GM18873 (cell line): ENCODE measurements around the gene RIPPLY1.

Experiments used
- ATAC-seq: cut with Tn5 transposase; IDR thresholded peaks from one replicate; pipeline ENCODE4 v1.9.1; 2021; ENCODE audit warnings: mild to moderate bottlenecking, moderate library complexity, moderate number of reproducible peaks; ENCODE audit not compliant: unreplicated experiment, low FRiP score

The RIPPLY1 gene, protein sequence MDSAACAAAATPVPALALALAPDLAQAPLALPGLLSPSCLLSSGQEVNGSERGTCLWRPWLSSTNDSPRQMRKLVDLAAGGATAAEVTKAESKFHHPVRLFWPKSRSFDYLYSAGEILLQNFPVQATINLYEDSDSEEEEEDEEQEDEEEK

DNA sequence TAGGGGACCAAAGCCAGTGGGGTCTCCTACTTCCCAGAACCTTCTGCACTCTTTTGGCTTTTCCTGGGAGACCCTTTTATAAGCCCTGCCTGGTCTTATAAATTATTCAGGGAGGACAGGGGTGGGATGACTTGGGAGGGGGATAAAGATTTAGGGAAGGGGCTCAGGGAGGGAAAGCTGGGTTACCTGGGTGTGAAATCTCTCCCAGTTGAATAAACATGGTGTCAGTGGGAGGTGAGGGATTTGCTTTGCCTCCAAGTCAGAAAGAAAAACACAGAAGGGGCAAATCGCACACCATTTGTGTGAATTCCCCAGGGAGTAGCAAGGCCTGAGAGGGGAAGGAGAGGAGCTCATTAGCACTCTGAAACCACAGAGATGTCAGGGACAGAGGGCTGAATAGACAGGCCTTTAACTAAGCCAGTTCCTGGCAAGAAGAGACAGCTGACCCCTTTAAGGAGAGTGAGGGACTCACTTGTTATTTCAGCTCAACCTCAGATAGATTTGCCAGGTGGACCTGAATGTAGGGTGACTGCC is at the start of gene RIPPLY1:
Gene RIPPLY1 (minus strand): TSS at position 51 of the 534 bp plus-strand sequence. CDS start 54 bp downstream, outside the sequence.
- no peak for ATAC-seq

DNA sequence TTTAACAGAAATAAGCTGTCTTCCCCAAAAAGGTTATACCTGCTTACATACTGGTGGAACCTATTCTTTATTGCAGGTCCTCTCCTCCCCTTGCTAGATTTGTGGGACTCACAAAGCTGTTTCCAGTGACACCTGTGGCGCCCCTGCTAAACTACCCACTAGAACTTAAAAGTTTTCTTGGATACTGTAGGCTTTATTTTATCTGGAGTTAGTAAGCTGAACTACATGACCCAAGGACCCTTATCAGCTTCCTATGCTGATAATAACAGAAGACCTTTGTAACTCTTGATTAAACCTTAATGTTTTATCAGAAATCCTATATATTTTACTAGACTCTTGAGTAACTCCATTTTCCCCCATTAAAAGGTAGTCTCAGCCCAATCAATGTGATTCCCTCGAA is 49.4 kb upstream of the RIPPLY1 start:
- ATAC-seq, result no peak

DNA sequence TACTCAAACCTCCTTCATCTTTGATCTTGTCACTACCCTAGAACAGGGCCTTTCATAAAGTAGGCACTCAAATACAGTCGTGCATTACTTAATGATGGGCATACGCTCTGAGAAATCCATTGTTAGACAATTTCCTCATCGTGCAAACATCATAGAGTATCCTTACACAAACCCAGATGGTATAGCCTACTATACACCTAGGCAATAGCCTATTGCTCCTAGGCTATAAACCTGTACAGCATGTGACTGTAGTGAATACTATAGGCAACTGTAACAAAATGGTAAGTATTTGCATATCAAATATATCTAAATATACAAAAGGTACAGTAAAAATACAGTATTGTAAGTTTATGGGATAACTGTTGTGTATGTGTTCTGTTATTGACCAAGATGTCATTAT is 48.9 kb upstream of the RIPPLY1 start:
- no peak for ATAC-seq

DNA sequence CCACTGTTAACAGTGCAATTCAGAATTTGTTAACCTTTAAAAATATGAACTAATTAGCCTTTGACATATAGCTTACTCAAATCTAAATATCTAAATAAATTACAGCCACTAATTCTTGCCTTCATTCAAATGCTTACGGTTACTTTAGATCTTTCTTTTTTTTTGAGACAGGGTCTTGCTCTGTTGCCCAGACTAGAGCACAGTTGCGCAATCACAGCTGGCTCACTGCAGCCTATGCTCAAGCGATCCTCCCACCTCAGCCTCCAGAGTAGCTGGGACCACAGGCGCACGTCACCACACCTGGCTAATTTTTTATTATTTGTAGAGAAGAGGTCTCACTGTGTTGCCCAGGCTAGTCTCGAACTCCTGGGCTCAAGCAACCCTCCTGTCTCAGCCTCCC is 48.1 kb upstream of the RIPPLY1 start:
- ATAC-seq, result no peak

DNA sequence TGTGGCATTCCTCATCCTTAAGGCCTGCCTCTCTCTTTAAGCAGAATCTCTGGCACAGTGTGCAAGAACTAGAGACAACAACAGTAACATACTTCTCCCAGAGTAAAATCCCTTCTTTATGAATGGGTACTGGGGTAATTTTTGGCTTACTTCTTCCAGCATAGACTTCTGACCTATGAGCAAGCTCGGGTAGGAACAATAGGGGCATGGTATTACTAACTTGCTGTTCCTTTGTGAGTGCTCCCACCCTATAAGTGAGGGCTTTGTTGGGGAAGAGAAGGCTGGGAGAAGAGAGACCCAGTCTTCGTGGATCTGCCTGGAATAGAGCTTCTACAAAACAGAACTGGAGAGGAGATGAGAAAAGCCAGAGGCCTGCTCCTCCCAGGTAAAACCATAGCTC is 47.2 kb upstream of the RIPPLY1 start:
- ATAC-seq, result no peak

DNA sequence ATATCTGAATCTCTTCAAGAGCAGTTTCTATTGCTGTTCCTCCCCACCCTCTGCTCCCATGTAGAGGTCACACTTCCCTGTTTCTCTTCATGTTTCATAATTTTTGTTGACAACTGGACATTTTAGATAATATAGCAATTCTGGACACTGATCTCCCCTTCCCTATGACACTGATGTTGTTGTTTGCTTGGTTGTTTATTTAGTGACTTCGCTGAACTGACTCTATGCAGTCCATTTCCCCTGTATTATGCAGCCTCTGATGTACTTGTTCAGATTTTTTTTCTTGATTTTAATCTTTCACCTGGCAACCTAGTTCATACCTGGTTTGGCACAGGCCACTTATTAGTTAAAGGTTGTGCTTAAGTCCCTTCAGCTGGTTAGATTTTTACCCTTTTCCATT is 46.2 kb upstream of the RIPPLY1 start:
- ATAC-seq, result no peak

DNA sequence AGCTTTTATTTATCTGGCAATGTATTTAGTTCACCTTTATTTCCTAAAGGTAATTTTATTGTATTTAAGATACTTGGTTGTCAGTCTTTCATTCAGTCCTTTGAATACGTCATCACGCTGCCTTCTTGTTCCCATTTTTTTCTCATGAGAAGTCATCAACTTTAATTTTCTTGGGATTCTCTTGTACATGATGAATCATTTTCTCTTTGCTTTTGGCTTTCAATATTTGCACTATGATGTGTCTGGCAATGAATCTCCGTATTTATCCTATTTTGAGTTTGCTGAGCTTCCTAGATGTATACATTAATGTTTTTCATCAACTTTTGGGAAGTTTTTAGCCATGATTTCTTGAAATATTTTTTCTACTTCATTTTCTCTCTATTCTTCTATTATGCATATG is 45.5 kb upstream of the RIPPLY1 start:
- ATAC-seq, result no peak

DNA sequence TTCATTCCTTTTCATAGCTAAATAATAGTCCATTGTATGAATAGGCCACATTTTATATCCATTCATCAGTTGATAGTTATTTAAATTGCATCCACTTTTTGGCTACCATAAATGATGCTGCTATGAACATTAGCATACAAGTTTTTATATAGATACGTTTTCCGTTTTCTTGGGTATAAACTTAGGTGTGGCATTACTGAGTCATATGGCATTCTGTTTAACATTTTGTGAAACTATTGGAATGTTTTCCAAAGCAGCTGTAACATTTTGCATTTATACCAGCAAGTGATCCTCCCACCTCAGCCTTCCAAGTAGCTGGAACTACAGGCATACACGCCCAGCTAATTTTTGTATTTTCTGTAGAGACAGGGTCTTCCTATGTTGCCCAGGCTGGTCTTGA is 43.3 kb upstream of the RIPPLY1 start:
- ATAC-seq, result no peak

DNA sequence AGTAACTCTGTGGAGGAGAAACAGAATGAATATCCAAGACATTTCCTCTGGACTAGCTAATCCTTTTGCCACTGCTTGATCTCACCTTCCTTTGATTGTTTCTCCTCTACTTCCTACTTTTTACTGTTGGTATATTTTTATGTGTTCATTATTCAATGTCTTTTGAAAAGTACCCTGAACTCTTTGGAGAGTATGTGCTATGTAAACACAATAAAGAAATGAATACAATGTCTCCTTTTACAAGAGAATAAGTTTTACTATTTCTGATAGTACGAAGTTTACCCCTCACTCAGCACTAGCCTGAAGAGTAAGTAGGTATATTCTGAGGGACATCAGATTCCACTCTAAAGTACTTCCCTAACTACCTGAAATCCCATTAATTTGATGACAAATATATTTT is 36.9 kb upstream of the RIPPLY1 start:
- no peak for ATAC-seq

DNA sequence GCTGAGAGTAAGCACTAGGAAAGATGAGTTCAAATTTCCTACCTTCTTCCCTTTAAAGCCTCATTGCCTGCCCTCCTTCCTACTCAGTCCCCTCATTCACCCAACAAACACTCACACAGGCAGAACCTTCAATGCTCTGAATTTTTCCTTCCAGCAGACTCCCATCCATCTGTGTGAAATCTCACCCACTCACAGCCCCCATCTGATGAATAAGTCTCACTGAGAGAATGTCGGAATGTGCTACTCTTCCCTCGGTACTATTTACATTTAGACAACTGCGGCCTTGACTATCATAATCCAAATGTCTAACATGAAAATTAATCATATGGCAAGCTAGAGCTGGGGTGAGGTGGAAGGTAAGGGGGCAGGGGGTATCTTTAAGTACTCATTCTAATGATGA is 36.4 kb upstream of the RIPPLY1 start:
- ATAC-seq, result no peak

DNA sequence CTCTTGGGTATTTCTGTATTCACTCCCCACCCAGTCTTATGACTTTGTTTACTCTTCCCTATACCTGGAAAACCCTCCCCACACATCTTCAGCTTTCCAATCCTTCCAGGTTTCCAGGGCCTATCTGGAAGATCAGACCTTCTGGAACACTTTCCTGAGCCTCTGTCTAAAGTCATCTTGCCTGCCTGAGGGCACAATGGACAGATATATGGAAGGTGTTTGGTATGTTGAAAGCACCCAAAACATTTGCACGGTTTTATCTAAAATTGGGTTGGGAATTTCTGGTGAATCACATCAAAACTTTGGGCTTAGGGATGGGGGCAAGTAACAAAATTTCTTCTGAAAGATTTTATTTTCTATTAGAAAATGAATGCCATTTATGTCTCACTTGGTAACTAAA is 33.1 kb upstream of the RIPPLY1 start:
- ATAC-seq, result no peak

DNA sequence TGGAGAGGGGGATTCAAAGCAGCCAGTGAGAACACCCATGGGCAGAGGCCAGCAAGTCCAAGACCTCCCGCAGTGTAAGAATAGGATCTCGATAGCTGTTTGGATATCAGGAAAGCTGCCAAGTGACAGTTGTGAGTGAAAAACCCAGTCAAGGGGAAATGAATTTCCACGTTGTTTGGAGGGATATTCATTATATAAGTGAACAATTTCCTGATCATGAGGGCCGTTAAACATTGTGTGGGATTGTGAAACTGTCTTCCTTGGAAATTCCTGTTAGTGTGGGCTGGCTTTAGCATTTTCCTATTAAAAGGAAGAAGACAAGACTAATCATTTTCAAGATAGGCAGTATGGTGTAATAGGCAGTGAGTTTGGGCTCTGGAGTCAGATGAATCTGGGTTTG is 32.0 kb upstream of the RIPPLY1 start:
- no peak for ATAC-seq

DNA sequence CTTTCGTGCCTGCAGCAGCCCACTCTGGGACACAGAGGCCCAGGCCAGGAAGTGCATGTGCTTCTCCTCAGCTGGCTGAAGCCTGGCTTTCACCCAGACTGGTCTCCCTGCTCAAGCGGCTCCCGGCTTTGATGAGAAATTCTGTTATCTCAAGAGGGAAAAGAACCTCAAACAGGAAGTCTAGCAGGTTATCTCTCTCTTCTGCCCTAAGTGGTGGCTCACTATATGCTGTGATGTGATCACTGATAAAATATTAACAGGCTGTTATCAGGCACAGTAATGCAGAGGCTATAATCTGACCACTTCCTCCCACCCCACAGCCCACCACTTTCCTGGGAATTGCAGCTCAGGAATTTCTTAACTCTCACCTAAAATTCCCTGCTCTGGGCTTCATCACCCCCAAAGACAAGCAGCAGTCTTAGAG is 30.4 kb upstream of the RIPPLY1 start:
- no peak for ATAC-seq

DNA sequence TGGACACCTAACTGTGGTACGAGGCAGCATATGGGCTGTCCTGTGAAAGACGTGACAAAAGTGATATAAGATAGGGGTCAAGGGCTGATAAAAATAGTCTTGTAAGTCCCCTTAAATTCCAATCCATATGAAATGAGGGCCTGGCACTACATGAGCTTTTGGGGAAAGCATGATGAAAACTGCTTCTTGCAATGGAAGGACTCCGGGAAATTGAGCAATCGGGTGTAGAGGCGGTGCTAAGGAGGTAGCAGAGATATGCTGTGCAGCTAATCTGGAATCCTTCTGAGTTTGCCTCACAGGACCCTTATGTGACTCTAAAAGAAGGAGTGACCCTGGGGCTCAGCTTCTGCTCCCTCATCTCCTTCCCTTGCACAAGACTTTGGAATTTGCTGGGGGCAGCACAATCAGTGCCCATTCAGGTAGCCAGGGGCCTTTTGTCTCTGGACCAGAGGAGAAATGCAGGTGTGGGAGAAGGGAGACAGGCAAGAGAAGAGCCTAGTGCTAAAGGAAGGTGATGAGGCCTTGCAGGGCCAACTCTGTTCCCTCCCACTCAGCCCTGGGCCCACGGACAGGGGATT is 29.9 kb upstream of the RIPPLY1 start:
- no peak for ATAC-seq

DNA sequence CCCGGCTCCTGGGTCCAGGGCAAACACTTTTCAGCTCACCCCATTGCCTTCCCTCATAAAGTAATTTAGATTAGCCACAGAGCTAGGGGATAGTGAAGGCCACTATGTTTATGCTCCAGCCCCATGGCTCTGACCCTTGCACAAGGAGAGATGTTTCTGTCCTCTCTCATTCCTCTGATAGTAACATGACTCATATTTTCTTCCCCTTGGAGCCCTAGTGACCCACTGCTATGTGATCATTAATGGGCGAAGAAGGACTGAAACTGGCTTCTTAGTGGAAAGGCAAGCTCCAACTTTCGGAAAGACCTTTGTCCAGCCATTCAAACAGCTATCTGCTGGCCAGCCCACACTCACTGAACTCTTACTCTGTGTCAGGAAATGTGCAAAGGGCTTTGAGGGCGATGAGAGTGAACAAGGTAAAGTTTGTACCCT is 29.4 kb upstream of the RIPPLY1 start:
- ATAC-seq, result no peak

DNA sequence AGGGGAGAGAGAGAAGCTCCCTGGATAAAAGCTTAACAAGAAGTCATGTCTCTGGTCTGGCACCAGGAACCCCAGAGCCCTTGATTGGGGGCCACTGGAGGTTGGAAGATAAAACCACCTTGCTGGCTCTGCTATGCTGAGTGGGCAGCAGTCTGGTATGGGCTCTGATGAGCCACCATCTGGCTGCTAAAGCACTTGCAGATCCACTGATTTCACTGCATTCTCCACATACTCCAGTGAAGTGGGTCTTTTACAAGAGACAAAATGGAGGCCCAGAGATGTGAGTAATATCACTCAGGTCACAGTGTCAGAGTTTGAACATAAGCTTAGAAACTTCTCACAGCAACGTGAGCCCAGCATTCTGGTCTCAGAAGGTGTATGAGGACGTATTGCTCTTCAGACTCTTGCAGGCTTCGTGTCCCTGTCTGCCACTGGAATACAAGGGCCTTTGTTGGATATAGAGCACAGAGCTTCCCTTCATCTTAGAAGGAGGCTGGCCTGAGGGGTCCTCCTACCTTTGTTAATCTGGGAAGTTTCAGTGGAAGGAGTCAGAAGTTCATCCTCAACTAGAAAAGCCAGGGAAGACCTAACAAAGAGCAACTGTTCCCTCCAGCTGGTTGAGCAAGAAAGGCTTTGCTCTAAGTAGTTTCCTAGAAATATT is 28.8 kb upstream of the RIPPLY1 start:
- no peak for ATAC-seq

DNA sequence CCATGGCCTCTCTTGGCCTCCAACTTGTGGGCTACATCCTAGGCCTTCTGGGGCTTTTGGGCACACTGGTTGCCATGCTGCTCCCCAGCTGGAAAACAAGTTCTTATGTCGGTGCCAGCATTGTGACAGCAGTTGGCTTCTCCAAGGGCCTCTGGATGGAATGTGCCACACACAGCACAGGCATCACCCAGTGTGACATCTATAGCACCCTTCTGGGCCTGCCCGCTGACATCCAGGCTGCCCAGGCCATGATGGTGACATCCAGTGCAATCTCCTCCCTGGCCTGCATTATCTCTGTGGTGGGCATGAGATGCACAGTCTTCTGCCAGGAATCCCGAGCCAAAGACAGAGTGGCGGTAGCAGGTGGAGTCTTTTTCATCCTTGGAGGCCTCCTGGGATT is 25.1 kb upstream of the RIPPLY1 start:
- no peak for ATAC-seq

DNA sequence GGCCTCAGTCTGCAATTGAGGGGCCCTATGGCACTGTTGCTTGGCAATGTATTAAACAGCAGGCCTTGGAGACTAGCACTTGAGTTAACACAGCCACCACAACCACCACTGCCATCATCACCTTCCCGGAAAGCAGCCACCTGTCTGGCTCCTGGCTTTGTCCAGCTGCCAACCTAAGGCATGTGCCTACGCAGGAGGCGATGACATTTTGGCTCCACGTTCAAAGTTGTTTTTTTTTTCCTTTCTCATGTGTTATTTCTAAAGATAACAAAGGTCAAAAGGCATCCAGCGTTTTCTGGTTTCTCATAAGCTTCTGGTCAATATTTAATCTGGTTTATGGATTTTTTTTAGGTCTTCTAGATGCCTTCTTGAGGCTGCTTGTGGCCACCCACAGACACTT is 24.6 kb upstream of the RIPPLY1 start:
- ATAC-seq, result no peak

DNA sequence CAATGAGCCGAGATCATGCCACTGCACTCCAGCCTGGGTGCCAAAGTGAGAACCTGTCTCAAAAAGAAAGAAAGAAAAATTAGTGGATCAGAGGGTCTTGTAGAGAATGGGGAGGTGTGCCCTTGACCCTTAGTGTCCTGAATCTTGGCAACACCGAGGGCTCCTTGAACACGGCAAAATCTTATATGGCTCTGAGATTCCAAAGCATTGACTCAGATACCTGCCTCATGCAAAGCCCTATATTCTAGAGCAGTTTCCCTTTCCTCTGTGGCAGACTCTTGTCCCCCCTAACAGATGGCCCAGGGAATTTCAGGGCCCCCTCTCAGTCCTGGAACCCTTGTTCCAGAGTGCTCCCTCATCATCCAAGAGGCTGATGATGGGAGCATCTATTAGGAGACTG is 23.9 kb upstream of the RIPPLY1 start:
- no peak for ATAC-seq

DNA sequence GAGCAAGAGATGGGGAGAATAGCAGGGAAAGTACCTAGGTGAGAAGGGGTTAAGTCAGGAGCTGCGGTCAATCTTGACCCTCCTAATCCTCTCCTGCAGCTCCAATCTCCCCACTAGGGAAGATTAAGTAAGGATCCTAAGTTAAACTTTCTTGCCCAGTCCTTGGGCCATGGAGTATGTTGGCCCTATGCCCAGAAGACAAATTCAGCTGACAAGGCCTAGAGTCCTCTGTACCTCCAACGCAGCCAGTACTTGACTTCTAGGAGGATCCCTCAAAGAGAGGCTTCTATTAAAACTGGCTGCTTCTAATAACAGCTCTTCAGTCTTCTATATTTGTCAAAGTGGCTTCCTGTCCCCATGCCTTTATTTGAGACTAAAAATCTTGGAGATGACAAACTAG is 18.5 kb upstream of the RIPPLY1 start:
- ATAC-seq, result no peak

DNA sequence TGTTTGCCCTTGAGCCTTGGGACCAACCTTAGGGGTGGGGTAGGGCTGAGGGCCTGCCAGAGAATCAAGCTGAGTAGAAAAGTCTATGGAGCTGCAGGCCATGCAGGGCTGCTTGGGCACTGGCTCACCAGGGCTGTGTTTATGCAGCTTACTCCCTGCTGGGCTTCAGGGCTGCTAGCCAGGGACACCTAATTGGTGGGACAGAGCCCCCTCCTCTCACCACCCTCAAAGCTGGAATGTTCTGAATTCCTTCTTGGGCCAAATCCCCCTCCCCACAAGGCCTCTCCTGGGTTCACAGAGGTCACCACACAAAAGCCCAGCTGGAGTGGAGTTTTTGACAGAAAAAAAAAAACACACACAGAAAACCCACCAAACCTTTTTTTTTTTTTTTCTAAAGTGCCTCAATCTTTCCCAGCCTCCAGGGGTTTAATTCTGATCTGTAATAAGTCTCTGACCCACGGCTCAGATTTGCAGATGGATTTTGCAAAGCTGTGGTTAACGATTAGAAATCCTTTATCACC is 16.9 kb upstream of the RIPPLY1 start, which contains the start of gene CLDN2:
Gene CLDN2 (plus strand): TSS at position 471 of the 521 bp plus-strand sequence. CDS start 7,827 bp downstream, outside the sequence.
- no peak for ATAC-seq
